HepG2 (cell line): ENCODE results near the gene RPS10. TPM values are rescaled to one million over a fixed set of nuclear protein-coding genes. Genes with fewer than 3 reads are reported as not detected.

ENCODE experiments used
- ATAC-seq: fragments of 200-7000 bp; cut with Tn5 transposase; 3 replicates; pipeline ENCODE4 v1.9.1; 2020; ENCODE audit warnings: mild to moderate bottlenecking, moderate library complexity
- BruUV-seq: library from RNA; stranded (reverse); fragments of 400-500 nt; replicated peaks from 2 replicates; lab custom pipeline; 2021; lab: Mats Ljungman, UMichigan
- CTCF ChIA-PET: fragments of 300-600 bp; formaldehyde crosslinking; extraction: SDS; loops from one replicate; lab custom pipeline; 2021; ENCODE audit warnings: low total read pairs, inconsistent platforms, low intra/inter-chr PET ratio; lab: Yijun Ruan, JAX
- POLR2A ChIA-PET: fragments of 350-600 bp; sonication (Branson Sonifier 250); formaldehyde crosslinking; loops from one replicate; lab custom pipeline; 2020; ENCODE audit warnings: antibody characterized with exemption, inconsistent platforms; lab: Yijun Ruan, JAX
- DNase-seq: peaks from one replicate; pipeline ENCODE4 v3.0.0-alpha.2; 2015; ENCODE audit warnings: low spot score
- FAIRE-seq: peaks from 3 replicates; lab custom pipeline; 2011; peaks lifted over from hg19 to GRCh38; lab: Jason Lieb, UNC
- H2AFZ ChIP-seq: one replicate; pipeline ENCODE4 v1.6.1; 2011; ENCODE audit warnings: low read length, inconsistent platforms
- H3K27ac ChIP-seq: fragments of 300-600 bp; 3 replicates; pipeline ENCODE4 v1.8.0; 2011; ENCODE audit warnings: mixed run types, mild to moderate bottlenecking, mixed read lengths, low read length, inconsistent platforms; ENCODE audit not compliant: insufficient read depth; ENCODE audit errors: extremely low read length
- H3K27me3 ChIP-seq, 2 experiments: fragments of 200-600 bp in 1 of 2; 2 replicates in 1 of 2; 3 replicates in 1 of 2; pipeline versions ENCODE4 v1.6.0 to v1.8.0; 2011; ENCODE audit warnings: low read length in 2 of 2, mild to moderate bottlenecking in 2 of 2, moderate library complexity in 2 of 2, inconsistent platforms in 1 of 2; ENCODE audit not compliant: insufficient read depth in 2 of 2, control insufficient read depth in 1 of 2
- H3K36me3 ChIP-seq, 2 experiments: fragments of 200-600 bp in 1 of 2; replicated peaks in 1 of 2; 2 replicates in 1 of 2; 3 replicates in 1 of 2; pipeline versions ENCODE4 v1.5.1 to v1.8.0; 2011; ENCODE audit warnings: low read length in 2 of 2, inconsistent platforms in 1 of 2; ENCODE audit not compliant: insufficient read depth in 2 of 2, control insufficient read depth in 1 of 2
- H3K4me1 ChIP-seq: 2 replicates; pipeline ENCODE4 v1.5.1; 2012; ENCODE audit warnings: low read length, inconsistent platforms; ENCODE audit not compliant: insufficient read depth
- H3K4me2 ChIP-seq: 2 replicates; pipeline ENCODE4 v1.6.0; 2011; ENCODE audit warnings: low read depth, low read length, inconsistent platforms
- H3K4me3 ChIP-seq, 3 experiments: fragments of 200-600 bp in 1 of 3; sonication (generic), shearing (Covaris generic) in 1 of 3; replicated peaks in 1 of 3; 2 replicates each; pipeline ENCODE4 v1.5.1; 2011 to 2016; ENCODE audit warnings: low read length in 3 of 3, inconsistent platforms in 2 of 3, low read depth in 2 of 3, mild to moderate bottlenecking in 2 of 3, control low read depth in 1 of 3, mixed read lengths in 1 of 3; ENCODE audit not compliant: insufficient read depth in 1 of 3
- H3K79me2 ChIP-seq: one replicate; pipeline ENCODE4 v1.6.1; 2011; ENCODE audit warnings: low read length, inconsistent platforms; ENCODE audit not compliant: insufficient read depth
- H3K9ac ChIP-seq: 2 replicates; pipeline ENCODE4 v1.6.0; 2011; ENCODE audit warnings: mild to moderate bottlenecking, low read depth, low read length, inconsistent platforms; ENCODE audit not compliant: insufficient read depth
- H3K9me3 ChIP-seq: 2 replicates; pipeline ENCODE4 v1.5.1; 2012; ENCODE audit warnings: mild to moderate bottlenecking, low read length
- H4K20me1 ChIP-seq: 2 replicates; pipeline ENCODE4 v1.6.0; 2011; ENCODE audit warnings: inconsistent platforms, mild to moderate bottlenecking, low read length, moderate library complexity; ENCODE audit not compliant: insufficient read depth
- KLF15 ChIP-seq: sonication (generic); formaldehyde crosslinking; IDR thresholded peaks from 2 replicates; pipeline ENCODE4 v1.8.1; 2023; ENCODE audit warnings: borderline replicate concordance, mild to moderate bottlenecking, inconsistent platforms, missing genetic modification reagents, mixed read lengths
- NFAT5 ChIP-seq: sonication (generic); formaldehyde crosslinking; IDR thresholded peaks from 2 replicates; pipeline ENCODE4 v1.4.0; 2020; ENCODE audit warnings: missing genetic modification reagents
- SRF ChIP-seq: IDR thresholded peaks from 2 replicates; pipeline ENCODE4 v1.6.1; 2011; ENCODE audit warnings: mild to moderate bottlenecking, low read depth, low read length, moderate library complexity
- WGBS: methylation state at CpG from one replicate; pipeline ENCODE4 v1.1.6; 2017; ENCODE audit warnings: low lambda C conversion rate; 5-methylcytosine and 5-hydroxymethylcytosine counted together
- in situ Hi-C: cut with HindIII; loops from 2 replicates; pipeline ENCODE4 v1.10.0; 2017; ENCODE audit warnings: low pct_unique_long_range_greater_than_20kb; ENCODE audit not compliant: extremely low pct_ligation_motif_present
- intact Hi-C: fragments of 100-400 bp; cut with micrococcal nuclease; formaldehyde crosslinking; loops from one replicate; pipeline ENCODE4 v1.10.0; 2022; ENCODE audit not compliant: unreplicated experiment
- polyA plus RNA-seq, 8 experiments: library from polyadenylated mRNA; depleted of rRNA in 3 of 8; stranded (reverse) in 7 of 8; unstranded in 1 of 8; fragments of >200 nt; fragmentation: Illumina TruSeq in 4 of 8; extraction: Trizol in 4 of 8; gene quantifications; 2 replicates each; pipeline versions ENCODE4 v1.2.1 to v1.2.3, GENCODE V29; 2011 to 2016; ENCODE audit warnings: low read depth in 4 of 8, missing spikeins in 1 of 8, mixed read lengths in 1 of 8; ENCODE audit not compliant: insufficient read depth in 1 of 8
- total RNA-seq, 5 experiments: library from RNA; depleted of rRNA; stranded (reverse); fragments of >200 nt; fragmentation: Illumina TruSeq; extraction: Trizol; gene quantifications; 2 replicates each; pipeline ENCODE4 v1.2.3, GENCODE V29; 2016; ENCODE audit warnings: low read depth in 1 of 5
- TF ChIP-seq, protein P1 (sequence below): sonication (generic); formaldehyde crosslinking; IDR thresholded peaks from 2 replicates; pipeline ENCODE4 v1.5.0; 2020; ENCODE audit warnings: mild to moderate bottlenecking, missing genetic modification reagents

RPS10 gene
- total and polyA plus RNA-seq, 2 of the 13 experiments (the other 11 are each of a cell fraction or from before 2014, with no cell fraction given): 2,909 to 4,648 TPM

- in situ Hi-C loops (no loop called here), intact Hi-C loops (no loop called here)
- H3K4me2 ChIP-seq: no peak overlapping the region
- H3K79me2 ChIP-seq: peaks cover 57% of the 10 kb centered on the region
- peaks cover 0 to 1% of the 10 kb centered on the region in 2 experiments; a peak in 2 of 5 replicates for H3K36me3 ChIP-seq
- 91% methylated on average over 5 of the region's 5 CpGs for WGBS
- H2AFZ ChIP-seq: no peak overlapping the region
- no peaks in the 10 kb centered on the region for H3K9me3 ChIP-seq
- FAIRE-seq: no peak
- ChIA-PET POLR2A (no interaction called here), CTCF (no interaction called here)
- peaks cover 32% of the 10 kb centered on the region for H3K4me1 ChIP-seq
- ATAC-seq: no peak
- H4K20me1 ChIP-seq: peaks cover 12% of the 10 kb centered on the region; the same call in 1 of the 2 replicates
- H3K4me3 ChIP-seq: no peak overlapping the region
- TF ChIP-seq SRF: peak; percentile 57; the same call in 1 of the 2 replicates
- TF ChIP-seq NFAT5 (CRISPR knock-in tag): no peak
- no peak for TF ChIP-seq KLF15
- TF ChIP-seq, protein P1, sequence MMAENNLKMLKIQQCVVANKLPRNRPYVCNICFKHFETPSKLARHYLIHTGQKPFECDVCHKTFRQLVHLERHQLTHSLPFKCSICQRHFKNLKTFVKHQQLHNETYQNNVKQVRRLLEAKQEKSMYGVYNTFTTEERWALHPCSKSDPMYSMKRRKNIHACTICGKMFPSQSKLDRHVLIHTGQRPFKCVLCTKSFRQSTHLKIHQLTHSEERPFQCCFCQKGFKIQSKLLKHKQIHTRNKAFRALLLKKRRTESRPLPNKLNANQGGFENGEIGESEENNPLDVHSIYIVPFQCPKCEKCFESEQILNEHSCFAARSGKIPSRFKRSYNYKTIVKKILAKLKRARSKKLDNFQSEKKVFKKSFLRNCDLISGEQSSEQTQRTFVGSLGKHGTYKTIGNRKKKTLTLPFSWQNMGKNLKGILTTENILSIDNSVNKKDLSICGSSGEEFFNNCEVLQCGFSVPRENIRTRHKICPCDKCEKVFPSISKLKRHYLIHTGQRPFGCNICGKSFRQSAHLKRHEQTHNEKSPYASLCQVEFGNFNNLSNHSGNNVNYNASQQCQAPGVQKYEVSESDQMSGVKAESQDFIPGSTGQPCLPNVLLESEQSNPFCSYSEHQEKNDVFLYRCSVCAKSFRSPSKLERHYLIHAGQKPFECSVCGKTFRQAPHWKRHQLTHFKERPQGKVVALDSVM (CRISPR knock-in tag): no peak
- no TSS peak for BruUV-seq
- DNase-seq: no peak
- H3K27me3 ChIP-seq: no peaks in the 10 kb centered on the region
- H3K9ac ChIP-seq: no peak overlapping the region
- H3K27ac ChIP-seq: no peak overlapping the region
These were observed 55.5 kb downstream of the RPS10 start for GRCh38 chr6:34370361-34370760.
